GM21619 (cell line): Measurements from ENCODE around the gene FBXO42.

ENCODE experiments used
- ATAC-seq: cut with Tn5 transposase; IDR thresholded peaks from one replicate; pipeline ENCODE4 v1.9.1; 2021; ENCODE audit not compliant: unreplicated experiment

Gene FBXO42

DNA sequence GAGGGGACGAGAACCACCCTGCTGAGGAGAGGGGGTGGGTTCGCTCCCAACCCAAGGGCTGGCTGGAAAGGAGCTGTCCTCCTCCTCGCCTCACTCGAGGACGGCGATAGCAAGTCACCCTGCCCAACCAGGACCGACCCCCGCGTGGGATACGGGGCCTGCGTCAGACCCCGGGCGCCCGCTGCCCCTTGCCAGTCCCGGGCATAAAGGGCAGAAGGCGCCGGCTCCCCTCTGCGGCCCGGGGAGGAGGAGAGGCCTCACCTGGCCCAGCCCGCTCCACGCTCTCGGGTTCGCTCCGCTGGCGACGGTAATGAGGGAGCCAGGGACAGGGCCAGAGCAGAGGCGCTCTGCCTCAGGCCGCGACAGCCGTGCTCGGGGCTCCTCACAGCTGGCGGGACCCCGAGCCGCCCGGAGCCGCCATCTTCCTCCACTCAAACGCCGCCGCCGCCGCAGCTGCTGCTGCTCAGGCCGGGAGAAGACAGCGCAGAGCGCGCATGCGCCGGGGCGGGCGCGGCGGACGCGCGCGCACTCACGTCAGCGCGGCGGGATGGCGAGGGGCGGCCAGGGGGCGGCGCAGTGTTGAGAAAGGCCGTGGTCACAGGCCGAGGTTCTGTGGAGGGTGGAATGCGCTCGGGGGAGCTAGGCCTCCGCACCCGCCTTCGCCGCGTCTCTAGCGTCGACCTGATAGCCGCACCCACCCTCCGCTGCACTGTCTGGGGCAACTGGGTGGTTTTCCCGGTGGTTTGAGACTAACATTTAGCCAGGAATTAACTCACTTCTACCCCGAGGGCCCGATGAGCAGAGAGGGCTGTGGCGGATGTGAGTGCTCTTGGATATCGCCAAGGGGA is at the start of gene FBXO42:
FBXO42 (minus strand) TSS at position 487 of the 848 bp plus-strand sequence. CDS start 37,062 bp downstream, outside the sequence.
- ATAC-seq = peak; percentile 88

GRCh38 chr1:16398371-16398953 is 46.2 kb upstream of the FBXO42 start:
- no peak for ATAC-seq

- ATAC-seq = no peak
Observed at GRCh38 chr1:16397120-16397519, 44.8 kb upstream of the FBXO42 start.

- no peak for ATAC-seq
Observed at GRCh38 chr1:16396591-16396990, 44.3 kb upstream of the FBXO42 start.

DNA sequence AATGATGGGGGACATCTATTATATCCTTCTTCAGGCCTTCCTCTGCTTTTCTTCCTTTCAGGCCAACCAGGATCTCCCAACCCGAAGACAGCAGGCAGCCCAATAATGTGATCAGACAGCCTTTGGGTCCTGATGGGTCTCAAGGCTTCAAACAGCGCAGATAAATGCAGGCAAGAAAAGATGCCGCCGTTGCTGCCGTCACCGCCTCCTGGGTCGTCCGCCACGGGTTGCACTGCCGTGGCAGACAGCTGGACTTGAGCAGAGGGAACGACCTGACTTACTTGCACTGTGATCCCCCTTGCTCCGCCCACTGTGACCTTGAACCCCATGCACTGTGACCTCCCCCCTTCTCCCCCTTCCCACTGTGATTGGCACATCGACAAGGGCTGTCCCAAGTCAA is 42.7 kb upstream of the FBXO42 start:
- no peak for ATAC-seq

- no peak for ATAC-seq
Observed at GRCh38 chr1:16393570-16394521, 41.6 kb upstream of the FBXO42 start.

DNA sequence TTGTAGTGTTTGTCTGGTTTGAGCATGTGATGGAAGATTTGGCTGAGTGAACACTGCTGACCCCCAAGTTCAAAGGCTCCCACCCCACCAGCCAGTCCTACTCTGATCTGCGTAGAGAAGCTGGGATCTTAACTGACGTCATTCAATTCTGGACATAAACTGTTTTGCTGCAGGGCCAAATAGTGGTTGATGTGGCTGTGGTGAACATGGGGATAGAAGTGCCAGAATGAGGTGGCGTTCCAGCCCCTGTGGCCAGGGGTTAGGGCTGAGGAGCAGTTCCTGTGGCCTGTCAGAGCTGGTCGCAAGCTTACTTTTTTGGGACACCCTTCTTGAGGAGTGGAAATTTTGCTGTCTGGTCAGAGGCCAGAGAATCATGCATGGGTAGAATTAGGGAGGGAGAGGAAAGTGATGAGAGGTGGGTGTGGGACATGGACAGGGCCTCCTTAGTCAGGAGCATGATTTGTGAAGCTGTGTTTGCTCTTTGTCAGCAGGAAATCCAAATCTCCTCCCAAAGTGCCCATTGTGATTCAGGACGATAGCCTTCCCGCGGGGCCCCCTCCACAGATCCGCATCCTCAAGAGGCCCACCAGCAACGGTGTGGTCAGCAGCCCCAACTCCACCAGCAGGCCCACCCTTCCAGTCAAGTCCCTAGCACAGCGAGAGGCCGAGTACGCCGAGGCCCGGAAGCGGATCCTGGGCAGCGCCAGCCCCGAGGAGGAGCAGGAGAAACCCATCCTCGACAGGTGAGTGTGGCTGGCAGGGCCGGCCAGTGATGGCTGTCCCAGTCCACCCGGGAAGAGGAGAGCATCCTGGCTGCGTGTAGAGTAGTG is 40.7 kb upstream of the FBXO42 start:
- no peak for ATAC-seq

GRCh38 chr1:16391411-16391810 is 39.1 kb upstream of the FBXO42 start:
- ATAC-seq = no peak

- ATAC-seq = no peak
Observed at GRCh38 chr1:16387201-16388188, 35.2 kb upstream of the FBXO42 start.

- no peak for ATAC-seq
Observed at GRCh38 chr1:16386454-16387113, 34.3 kb upstream of the FBXO42 start.

DNA sequence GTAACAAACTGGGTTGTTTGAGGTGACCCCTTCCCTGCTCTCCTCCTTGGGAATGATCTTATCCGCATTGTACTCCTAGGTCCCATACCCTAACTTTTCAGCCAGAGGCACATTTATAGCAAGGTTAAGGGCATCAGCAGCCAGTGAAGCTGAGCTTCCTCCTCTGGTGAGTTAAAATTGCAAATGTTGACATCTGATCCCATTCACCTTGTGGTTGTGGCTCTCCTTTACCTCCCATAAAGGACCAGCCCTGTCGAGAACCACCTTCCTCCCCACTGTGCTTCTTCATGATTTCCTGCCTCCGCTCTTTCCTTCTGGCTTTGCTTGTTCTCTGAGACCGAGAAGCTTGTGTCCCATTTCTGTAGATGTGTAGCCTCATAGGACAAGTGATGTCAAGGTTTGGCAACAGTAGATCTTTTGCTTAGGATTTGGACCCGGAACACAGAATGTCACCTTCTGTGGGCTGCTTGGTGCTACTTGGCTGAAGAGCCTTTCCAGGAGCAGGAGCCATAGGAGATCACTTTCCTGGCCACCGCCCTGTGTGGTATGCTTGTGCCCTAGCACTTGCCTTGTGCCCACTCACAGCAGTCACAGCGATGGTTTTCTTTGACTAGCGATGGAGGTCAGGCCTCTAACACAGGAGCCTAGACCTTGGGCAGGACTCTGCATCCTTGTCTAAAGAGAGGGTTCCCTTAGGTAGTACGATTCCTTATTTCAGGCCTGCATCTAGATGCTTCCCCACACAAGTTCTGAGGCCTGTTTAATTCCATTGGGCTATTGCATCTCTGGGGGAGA is 33.6 kb upstream of the FBXO42 start:
- no peak for ATAC-seq

DNA sequence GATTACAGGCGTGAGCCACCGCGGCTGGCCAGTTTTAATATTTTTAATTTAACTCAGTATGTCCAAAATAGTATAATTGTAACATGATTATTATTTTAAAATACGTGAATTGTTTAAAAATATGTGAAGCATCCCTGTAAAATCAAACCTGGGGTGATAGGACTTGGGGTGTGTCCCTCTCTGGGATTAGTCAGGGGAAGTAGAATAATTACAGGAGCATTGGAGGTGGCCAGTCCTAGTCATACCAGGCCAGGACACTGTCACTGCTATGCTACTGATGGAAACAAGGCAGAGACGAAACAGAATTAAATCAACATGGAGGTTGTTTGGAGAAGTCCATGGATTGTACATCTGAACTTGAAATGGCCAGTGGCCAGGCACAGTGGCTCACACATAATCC is 31.6 kb upstream of the FBXO42 start:
- no peak for ATAC-seq

- no peak for ATAC-seq
Observed at GRCh38 chr1:16380868-16381267, 28.6 kb upstream of the FBXO42 start.

GRCh38 chr1:16378443-16378842 is 26.2 kb upstream of the FBXO42 start:
- no peak for ATAC-seq

GRCh38 chr1:16376971-16377370 is 24.7 kb upstream of the FBXO42 start:
- no peak for ATAC-seq

- no peak for ATAC-seq
Observed at GRCh38 chr1:16375521-16376340, 23.5 kb upstream of the FBXO42 start.

DNA sequence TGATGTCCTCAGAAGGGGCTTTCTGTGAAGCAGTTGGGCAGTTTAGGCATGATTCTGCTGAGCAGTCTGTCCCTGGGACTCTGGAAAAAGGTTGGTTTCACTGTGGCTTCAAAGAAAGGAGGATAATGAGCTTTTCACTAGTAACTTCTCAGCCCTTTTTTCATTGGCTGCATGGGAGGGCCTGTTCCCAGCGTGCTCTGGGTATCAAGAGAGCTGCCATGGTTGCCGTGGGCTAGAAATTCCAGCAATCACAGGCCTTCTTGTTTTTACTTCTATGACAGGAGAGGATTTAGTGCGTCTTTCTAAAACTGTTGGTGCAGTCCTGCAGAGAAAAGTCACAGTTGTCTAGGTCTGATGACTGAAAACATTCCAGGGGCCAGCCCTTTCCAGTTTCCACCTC is 22.0 kb upstream of the FBXO42 start:
- ATAC-seq = no peak
